Measurements from ENCODE around the gene DNA2. TPM values are rescaled to one million over a fixed set of nuclear protein-coding genes. Genes with fewer than 3 reads are reported as not detected.

DNA2 gene
- total RNA-seq, 2 experiments from 2014 or later: 36.8 to 42.0 TPM

- no peaks in the 10 kb centered on the region for H3K4me1 Mint-ChIP-seq (ENCODE audit: low read depth)
- H3K36me3 Mint-ChIP-seq: peaks cover 25% of the 10 kb centered on the region
- intact Hi-C loops (cut with micrococcal nuclease): no loop called here
- no peaks in the 10 kb centered on the region for H3K27me3 Mint-ChIP-seq
- ChIA-PET CTCF (no interaction called here), POLR2A (no interaction called here)
- H3K27ac Mint-ChIP-seq: no peak overlapping the region
- no peaks in the 10 kb centered on the region for H3K9me3 Mint-ChIP-seq
- no peak overlapping the region for H3K4me3 Mint-ChIP-seq
- no peak for DNase-seq
Observed at GRCh38 chr10:68435803-68436202, 36.0 kb downstream of the DNA2 start.

GRCh38 chr10:68434657-68435056 is 37.1 kb downstream of the DNA2 start:
- intact Hi-C loops (cut with micrococcal nuclease): no loop called here
- DNase-seq: no peak
- H3K4me1 Mint-ChIP-seq (ENCODE audit: low read depth): no peaks in the 10 kb centered on the region
- no peak overlapping the region for H3K27ac Mint-ChIP-seq
- H3K36me3 Mint-ChIP-seq: peaks cover 24% of the 10 kb centered on the region
- H3K9me3 Mint-ChIP-seq: no peaks in the 10 kb centered on the region
- no peak overlapping the region for H3K4me3 Mint-ChIP-seq
- ChIA-PET CTCF (no interaction called here), POLR2A (no interaction called here)
- no peaks in the 10 kb centered on the region for H3K27me3 Mint-ChIP-seq

- Mint-ChIP-seq H3K36me3 (peaks cover 25% of the 10 kb centered on the region), H3K27ac (no peak overlapping the region), H3K4me1 (ENCODE audit: low read depth) (peaks cover 10% of the 10 kb centered on the region), H3K9me3 (no peaks in the 10 kb centered on the region), H3K27me3 (no peaks in the 10 kb centered on the region), H3K4me3 (no peak overlapping the region)
- POLR2A ChIA-PET: interaction anchor here (0.6 kb wide), 1 partner anchor 11 kb away, joined by 6 read pairs; no protein-coding TSS in a partner anchor
- no peak for DNase-seq
- CTCF ChIA-PET: interaction anchor here (1.0 kb wide), 1 partner anchor 21 kb away, joined by 3 read pairs; the partner anchor contains the start of gene RUFY2
- intact Hi-C loops (cut with micrococcal nuclease): no loop called here
Observed at GRCh38 chr10:68428396-68429104, 43.2 kb downstream of the DNA2 start.

- Mint-ChIP-seq H3K27ac (no peak overlapping the region), H3K9me3 (no peaks in the 10 kb centered on the region), H3K4me3 (no peak overlapping the region), H3K27me3 (no peaks in the 10 kb centered on the region), H3K36me3 (peaks cover 40% of the 10 kb centered on the region), H3K4me1 (ENCODE audit: low read depth) (peaks cover 14% of the 10 kb centered on the region)
- ChIA-PET POLR2A (no interaction called here), CTCF (no interaction called here)
- intact Hi-C loops (cut with micrococcal nuclease): no loop called here
- DNase-seq: no peak
Observed at GRCh38 chr10:68424454-68425014, 47.2 kb downstream of the DNA2 start.

- peak; percentile 34 for DNase-seq
- POLR2A ChIA-PET: no interaction called here
- H3K9me3 Mint-ChIP-seq: no peaks in the 10 kb centered on the region
- H3K27me3 Mint-ChIP-seq: no peaks in the 10 kb centered on the region
- intact Hi-C loops (cut with micrococcal nuclease): no loop called here
- peaks cover 44% of the 10 kb centered on the region for H3K36me3 Mint-ChIP-seq
- peaks cover 14% of the 10 kb centered on the region for H3K4me1 Mint-ChIP-seq (ENCODE audit: low read depth)
- H3K27ac Mint-ChIP-seq: no peak overlapping the region
- CTCF ChIA-PET: interaction anchor here (0.9 kb wide), 1 partner anchor 17 kb away, joined by 3 read pairs; the partner anchor contains the start of gene RUFY2
- H3K4me3 Mint-ChIP-seq: no peak overlapping the region
Observed at GRCh38 chr10:68423522-68423921, 48.3 kb downstream of the DNA2 start.

- POLR2A ChIA-PET: no interaction called here
- intact Hi-C loops (cut with micrococcal nuclease): no loop called here
Observed at GRCh38 chr10:68419376-68419775, 52.4 kb downstream of the DNA2 start.

GRCh38 chr10:68408898-68409518 is 62.8 kb downstream of the DNA2 start:
- H3K4me1 Mint-ChIP-seq (ENCODE audit: low read depth): peaks cover 13% of the 10 kb centered on the region
- peaks cover 5% of the 10 kb centered on the region for H3K36me3 Mint-ChIP-seq
- intact Hi-C loops (cut with micrococcal nuclease): loop anchor here (5.0 kb wide), 1 partner anchor 77 kb away; the partner anchor contains the start of genes HNRNPH3 and PBLD
- no peaks in the 10 kb centered on the region for H3K9me3 Mint-ChIP-seq
- DNase-seq: no peak
- ChIA-PET CTCF (no interaction called here), POLR2A (interaction anchor here (0.6 kb wide), 1 partner anchor 315 kb away, joined by 4 read pairs; no protein-coding TSS in a partner anchor)
- no peak overlapping the region for H3K4me3 Mint-ChIP-seq
- no peaks in the 10 kb centered on the region for H3K27me3 Mint-ChIP-seq
- H3K27ac Mint-ChIP-seq: no peak overlapping the region

More at GRCh38 chr10:68419376-68419775, 52.4 kb downstream of the DNA2 start:
- CTCF ChIA-PET: no interaction called here
- Mint-ChIP-seq H3K4me1 (ENCODE audit: low read depth) (peaks cover 11% of the 10 kb centered on the region), H3K9me3 (no peaks in the 10 kb centered on the region), H3K27me3 (no peaks in the 10 kb centered on the region), H3K27ac (no peak overlapping the region), H3K4me3 (no peak overlapping the region), H3K36me3 (peaks cover 45% of the 10 kb centered on the region)
- no peak for DNase-seq

GRCh38 chr10:68406815-68407548 is 64.8 kb downstream of the DNA2 start, which contains the start of gene RUFY2:
Gene RUFY2, minus strand, starts transcription at chr10:68407277. Its CDS starts 88 bp downstream, at chr10:68407189.
- Mint-ChIP-seq H3K4me3 (peak within 1 kb of the TSS; percentile 85), H3K36me3 (no peaks in the 10 kb centered on the region), H3K27me3 (no peaks in the 10 kb centered on the region), H3K9me3 (no peaks in the 10 kb centered on the region), H3K27ac (peak within 1 kb of the TSS; percentile 74), H3K4me1 (ENCODE audit: low read depth) (peaks cover 13% of the 10 kb centered on the region)
- POLR2A ChIA-PET: interaction anchor here (1.2 kb wide), 1 partner anchor 75 kb away, joined by 5 read pairs; the partner anchor contains the start of genes HNRNPH3 and PBLD
- peak; percentile 82 for DNase-seq
- CTCF ChIA-PET: interaction anchor here (0.6 to 1.3 kb wide), 21 partner anchors 9 to 493 kb away, joined by 3 to 7 read pairs (median 3); partner anchors contain the start of gene PBLD
- intact Hi-C loops (cut with micrococcal nuclease): loop anchor here (5.0 kb wide), 1 partner anchor 75 kb away; the partner anchor contains the start of genes HNRNPH3 and PBLD

DNA sequence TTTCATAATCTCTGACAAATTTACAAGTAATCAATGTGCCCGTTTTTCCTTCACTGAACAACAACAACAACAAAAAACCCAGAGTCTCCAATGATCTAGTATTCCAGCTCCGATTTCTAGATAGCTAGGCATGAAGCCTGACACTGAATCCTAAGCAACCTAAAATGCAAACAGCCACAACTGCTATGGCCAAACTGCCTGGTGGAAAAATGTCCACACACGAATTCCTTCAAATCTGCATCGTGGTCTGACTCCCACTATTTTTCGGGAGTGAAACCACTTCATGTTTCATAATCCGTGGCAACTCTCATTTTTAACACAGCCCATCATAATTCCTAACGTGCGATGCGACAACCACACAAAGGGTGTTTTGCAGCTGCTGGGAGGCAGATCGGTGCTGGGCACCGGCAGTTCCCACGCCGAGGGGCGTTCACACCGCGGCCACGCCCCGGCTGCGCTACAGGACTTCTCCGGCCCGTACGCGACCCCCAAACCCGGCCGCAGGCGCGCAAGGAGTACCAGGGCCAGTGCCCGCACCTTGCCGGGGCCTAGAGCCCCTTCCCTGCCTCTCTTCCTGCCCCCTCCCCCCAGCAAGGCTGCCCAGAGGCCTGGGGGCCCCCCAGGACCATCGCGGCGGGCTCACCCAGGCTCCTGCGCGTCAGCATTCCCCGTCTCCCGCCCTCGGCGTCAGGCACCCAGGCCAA is 65.5 kb downstream of the DNA2 start:
- no peaks in the 10 kb centered on the region for H3K9me3 Mint-ChIP-seq
- peak overlapping the region; percentile 85 for H3K4me3 Mint-ChIP-seq
- DNase-seq: peak; percentile 53
- H3K27me3 Mint-ChIP-seq: no peaks in the 10 kb centered on the region
- peak overlapping the region; percentile 74 for H3K27ac Mint-ChIP-seq
- POLR2A ChIA-PET: interaction anchor here (1.2 kb wide), 1 partner anchor 74 kb away, joined by 5 read pairs; the partner anchor contains the start of genes HNRNPH3 and PBLD
- peaks cover 13% of the 10 kb centered on the region for H3K4me1 Mint-ChIP-seq (ENCODE audit: low read depth)
- no peaks in the 10 kb centered on the region for H3K36me3 Mint-ChIP-seq
- CTCF ChIA-PET: interaction anchor here (0.6 to 1.3 kb wide), 20 partner anchors 8 to 494 kb away, joined by 3 to 7 read pairs (median 3); partner anchors contain the start of gene PBLD
- intact Hi-C loops (cut with micrococcal nuclease): loop anchor here (5.0 kb wide), 1 partner anchor 74 kb away; the partner anchor contains the start of genes HNRNPH3 and PBLD

DNA sequence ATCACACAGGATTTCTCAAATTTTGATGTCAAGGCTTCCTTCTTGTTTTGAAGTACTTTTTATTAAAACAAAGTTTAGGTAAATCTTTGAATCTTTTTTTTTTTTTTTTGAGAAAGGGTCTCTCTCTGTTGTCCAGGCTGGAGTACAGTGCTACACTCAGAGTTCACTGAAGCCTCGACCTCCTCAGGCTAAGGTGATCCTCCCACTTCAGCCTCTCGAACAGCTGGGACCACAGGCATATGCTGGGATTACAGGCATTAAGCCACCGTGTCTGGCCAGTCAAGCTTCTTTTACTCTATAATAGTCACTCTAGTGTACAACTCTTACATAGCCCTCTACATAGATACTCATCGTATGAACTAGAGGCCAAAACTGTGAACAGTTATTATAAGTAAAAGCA is 68.1 kb downstream of the DNA2 start:
- CTCF ChIA-PET: no interaction called here

DNA sequence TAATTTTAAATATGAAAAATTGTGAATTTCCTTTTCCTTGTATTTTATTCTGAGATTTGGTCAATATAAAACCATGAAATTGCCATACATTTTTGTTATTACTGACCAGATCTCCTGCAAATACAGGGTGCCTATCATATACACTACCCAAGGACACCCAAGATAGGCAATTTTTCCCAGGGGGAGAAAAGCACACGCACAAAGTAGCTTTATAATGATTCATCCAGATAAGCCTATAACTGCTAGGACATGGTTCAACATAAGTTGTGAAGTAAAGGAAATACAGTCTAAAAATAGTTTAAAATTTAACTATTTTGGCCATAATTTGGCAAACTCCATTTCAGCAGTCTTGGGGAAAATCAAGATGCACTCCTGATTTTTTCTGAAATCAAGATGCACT is 69.5 kb downstream of the DNA2 start:
- intact Hi-C loops (cut with micrococcal nuclease): no loop called here
- CTCF ChIA-PET: interaction anchor here (1.0 kb wide), 1 partner anchor 10 kb away, joined by 3 read pairs; no protein-coding TSS in a partner anchor

More for the DNA sequence above, 68.1 kb downstream of the DNA2 start:
- Mint-ChIP-seq H3K4me3 (no peak overlapping the region), H3K27me3 (no peaks in the 10 kb centered on the region), H3K36me3 (peaks cover 3% of the 10 kb centered on the region), H3K4me1 (ENCODE audit: low read depth) (peaks cover 13% of the 10 kb centered on the region), H3K9me3 (no peaks in the 10 kb centered on the region), H3K27ac (no peak overlapping the region)
- no peak for DNase-seq
- POLR2A ChIA-PET: no interaction called here
- intact Hi-C loops (cut with micrococcal nuclease): no loop called here

More for the DNA sequence above, 69.5 kb downstream of the DNA2 start:
- Mint-ChIP-seq H3K4me1 (ENCODE audit: low read depth) (peaks cover 13% of the 10 kb centered on the region), H3K9me3 (no peaks in the 10 kb centered on the region), H3K27me3 (no peaks in the 10 kb centered on the region), H3K36me3 (peaks cover 3% of the 10 kb centered on the region), H3K4me3 (no peak overlapping the region), H3K27ac (no peak overlapping the region)
- no peak for DNase-seq
- POLR2A ChIA-PET: no interaction called here
